DMS53 treated with DMSO at 0.1 percent for 48 hours (cell line): ENCODE results near the gene WNT7A.
A peak's percentile ranks its signal among the peaks of the same experiment; 100 is the strongest.
"Not testable (repeated sequence)": the region's sequence is repeated elsewhere in the genome, so short reads cannot be mapped to it uniquely, and the experiment has no call there.

ENCODE experiments used
- DNase-seq: peaks from one replicate; lab custom pipeline; 2025; ENCODE audit not compliant: unreplicated experiment; lab: John Stamatoyannopoulos, UW

WNT7A gene

GRCh38 chr3:13879946-13880810, at the start of gene WNT7A:
WNT7A (minus strand) TSS chr3:13880071; CDS start chr3:13879816, 255 bp downstream.
- no peak for DNase-seq

GRCh38 chr3:13928741-13929140, 48.9 kb upstream of the WNT7A start:
- DNase-seq, result not testable (repeated sequence)

GRCh38 chr3:13927295-13927694, 47.4 kb upstream of the WNT7A start:
- DNase-seq, result no peak

GRCh38 chr3:13916375-13916774, 36.5 kb upstream of the WNT7A start:
- no peak for DNase-seq

GRCh38 chr3:13902648-13903238, 22.9 kb upstream of the WNT7A start:
- DNase-seq, result no peak

GRCh38 chr3:13901935-13902584, 22.2 kb upstream of the WNT7A start:
- no peak for DNase-seq

- DNase-seq, result no peak
Observed at GRCh38 chr3:13898346-13898745, 18.5 kb upstream of the WNT7A start.

- peak; percentile 22 for DNase-seq
Observed at GRCh38 chr3:13896473-13897154, 16.7 kb upstream of the WNT7A start.

- DNase-seq, result no peak
Observed at GRCh38 chr3:13895155-13896105, 15.6 kb upstream of the WNT7A start.

- DNase-seq, result no peak
Observed at GRCh38 chr3:13894807-13895154, 14.9 kb upstream of the WNT7A start.

GRCh38 chr3:13894096-13894806, 14.4 kb upstream of the WNT7A start:
- DNase-seq, result no peak

GRCh38 chr3:13892304-13892703, 12.4 kb upstream of the WNT7A start:
- DNase-seq, result no peak

- DNase-seq, result no peak
Observed at GRCh38 chr3:13891492-13892073, 11.7 kb upstream of the WNT7A start.

- DNase-seq, result no peak
Observed at GRCh38 chr3:13891017-13891392, 11.1 kb upstream of the WNT7A start.

- no peak for DNase-seq
Observed at GRCh38 chr3:13890377-13891016, 10.6 kb upstream of the WNT7A start.

GRCh38 chr3:13888576-13888975, 8.7 kb upstream of the WNT7A start:
- DNase-seq, result no peak

GRCh38 chr3:13887495-13888300, 7.8 kb upstream of the WNT7A start:
- DNase-seq, result no peak

GRCh38 chr3:13886593-13887129, 6.8 kb upstream of the WNT7A start:
- no peak for DNase-seq
